ENCODE measurements around the gene ADAMTSL5. TPM values are rescaled to one million over a fixed set of nuclear protein-coding genes. Genes with fewer than 3 reads are reported as not detected.

ADAMTSL5 gene
- total RNA-seq, 1 donor from 2014 or later: not detected

DNA sequence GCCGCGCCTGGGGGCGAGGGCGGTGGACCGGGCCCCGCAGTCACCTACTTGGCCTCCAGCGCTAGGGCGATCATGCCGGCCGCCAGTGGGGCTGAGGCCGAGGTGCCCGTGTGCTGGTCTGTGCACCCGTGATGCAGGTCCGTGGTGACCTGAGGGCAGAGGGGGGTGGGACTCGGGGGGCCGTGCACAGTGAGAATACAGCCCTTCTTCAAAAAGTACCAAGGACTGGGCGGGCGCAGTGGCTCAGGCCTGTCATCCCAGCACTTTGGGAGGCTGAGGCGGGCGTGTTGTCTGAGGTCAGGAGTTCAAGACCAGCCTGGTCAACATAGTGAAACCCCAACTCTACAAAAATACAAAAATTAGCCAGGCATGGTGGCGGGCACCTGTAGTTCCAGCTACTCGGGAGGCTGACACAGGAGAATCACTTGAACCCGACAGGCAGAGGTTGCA is 28.8 kb downstream of the ADAMTSL5 start:
- no peak for DNase-seq

DNA sequence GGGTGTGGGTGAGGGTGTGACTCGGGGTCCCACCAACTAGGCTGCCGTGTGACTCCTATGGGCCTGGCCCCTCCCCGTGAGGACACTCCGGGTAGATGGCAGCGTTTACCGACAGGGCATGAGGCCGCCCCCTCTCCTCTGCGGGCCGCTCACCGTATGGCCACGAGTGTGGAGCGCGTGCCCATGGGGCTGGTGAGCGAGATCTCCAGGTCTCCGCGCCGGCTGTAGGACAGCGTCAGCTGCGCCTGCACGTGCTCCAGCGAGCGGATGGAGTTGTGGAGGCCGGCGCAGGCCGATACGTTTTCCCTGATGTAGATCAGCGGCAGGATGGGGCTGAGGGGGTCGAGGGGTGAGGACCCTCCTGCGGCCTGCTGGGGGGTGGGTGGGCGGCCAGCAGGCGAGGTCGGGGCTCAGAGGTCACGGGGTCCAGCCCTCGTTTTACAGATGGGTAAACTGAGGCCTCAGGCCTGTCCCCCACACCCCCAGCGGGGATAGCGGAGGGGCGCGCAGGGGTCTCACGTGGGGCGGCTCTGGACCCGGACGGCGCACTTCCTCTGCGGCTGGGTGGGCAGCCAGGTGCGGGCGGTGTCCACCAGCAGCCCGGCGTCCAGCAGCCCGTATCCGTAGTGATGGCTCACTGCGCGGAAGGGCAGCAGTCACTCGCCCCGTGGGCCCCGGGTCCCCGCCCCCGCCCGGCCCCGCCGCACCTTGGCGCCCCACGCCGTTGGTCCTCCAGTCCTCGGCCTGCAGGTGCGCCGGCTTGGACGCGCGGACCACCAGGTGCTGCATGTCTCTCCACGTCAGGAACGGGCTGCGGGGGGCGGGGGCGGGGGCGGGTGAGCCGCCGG is 29.5 kb downstream of the ADAMTSL5 start:
- no peaks in the 10 kb centered on the region for H3K27me3 Mint-ChIP-seq
- TF ChIP-seq, protein P1, sequence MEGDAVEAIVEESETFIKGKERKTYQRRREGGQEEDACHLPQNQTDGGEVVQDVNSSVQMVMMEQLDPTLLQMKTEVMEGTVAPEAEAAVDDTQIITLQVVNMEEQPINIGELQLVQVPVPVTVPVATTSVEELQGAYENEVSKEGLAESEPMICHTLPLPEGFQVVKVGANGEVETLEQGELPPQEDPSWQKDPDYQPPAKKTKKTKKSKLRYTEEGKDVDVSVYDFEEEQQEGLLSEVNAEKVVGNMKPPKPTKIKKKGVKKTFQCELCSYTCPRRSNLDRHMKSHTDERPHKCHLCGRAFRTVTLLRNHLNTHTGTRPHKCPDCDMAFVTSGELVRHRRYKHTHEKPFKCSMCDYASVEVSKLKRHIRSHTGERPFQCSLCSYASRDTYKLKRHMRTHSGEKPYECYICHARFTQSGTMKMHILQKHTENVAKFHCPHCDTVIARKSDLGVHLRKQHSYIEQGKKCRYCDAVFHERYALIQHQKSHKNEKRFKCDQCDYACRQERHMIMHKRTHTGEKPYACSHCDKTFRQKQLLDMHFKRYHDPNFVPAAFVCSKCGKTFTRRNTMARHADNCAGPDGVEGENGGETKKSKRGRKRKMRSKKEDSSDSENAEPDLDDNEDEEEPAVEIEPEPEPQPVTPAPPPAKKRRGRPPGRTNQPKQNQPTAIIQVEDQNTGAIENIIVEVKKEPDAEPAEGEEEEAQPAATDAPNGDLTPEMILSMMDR (IDR thresholded peaks at IDR 0.05): no peak
- peaks cover 7% of the 10 kb centered on the region for H3K4me1 Mint-ChIP-seq
- POLR2A ChIA-PET: no interaction called here
- DNase-seq (no peak), ATAC-seq (ENCODE audit: low read depth) (no peak)
- no peak overlapping the region for H3K27ac Mint-ChIP-seq
- intact Hi-C loops (cut with micrococcal nuclease): no loop called here
- H3K4me3 Mint-ChIP-seq: no peak overlapping the region
- CTCF ChIA-PET: no interaction called here
- H3K36me3 Mint-ChIP-seq (ENCODE audit: low read depth): peaks cover 4% of the 10 kb centered on the region
- H3K9me3 Mint-ChIP-seq: no peaks in the 10 kb centered on the region

More for the DNA sequence above, 28.8 kb downstream of the ADAMTSL5 start:
- Mint-ChIP-seq H3K36me3 (ENCODE audit: low read depth) (peaks cover 3% of the 10 kb centered on the region), H3K4me3 (no peak overlapping the region), H3K9me3 (no peaks in the 10 kb centered on the region), H3K4me1 (peaks cover 5% of the 10 kb centered on the region), H3K27ac (no peak overlapping the region), H3K27me3 (no peaks in the 10 kb centered on the region)
- POLR2A ChIA-PET: no interaction called here
- TF ChIP-seq, protein P1 (IDR thresholded peaks at IDR 0.05): no peak
- intact Hi-C loops (cut with micrococcal nuclease): no loop called here
- CTCF ChIA-PET: no interaction called here
- ATAC-seq (ENCODE audit: low read depth): no peak

GRCh38 chr19:1482361-1483130 is 30.3 kb downstream of the ADAMTSL5 start:
- peaks cover 4% of the 10 kb centered on the region for H3K36me3 Mint-ChIP-seq (ENCODE audit: low read depth)
- intact Hi-C loops (cut with micrococcal nuclease): no loop called here
- H3K27me3 Mint-ChIP-seq: no peaks in the 10 kb centered on the region
- CTCF ChIA-PET: no interaction called here
- no peak for DNase-seq
- peaks cover 14% of the 10 kb centered on the region for H3K4me1 Mint-ChIP-seq
- POLR2A ChIA-PET: interaction anchor here (0.6 kb wide), 1 partner anchor 420 kb away, joined by 4 read pairs; no protein-coding TSS in a partner anchor
- H3K9me3 Mint-ChIP-seq: no peaks in the 10 kb centered on the region
- H3K27ac Mint-ChIP-seq: no peak overlapping the region
- TF ChIP-seq, protein P1 (IDR thresholded peaks at IDR 0.05): no peak
- no peak for ATAC-seq (ENCODE audit: low read depth)
- H3K4me3 Mint-ChIP-seq: no peak overlapping the region

DNA sequence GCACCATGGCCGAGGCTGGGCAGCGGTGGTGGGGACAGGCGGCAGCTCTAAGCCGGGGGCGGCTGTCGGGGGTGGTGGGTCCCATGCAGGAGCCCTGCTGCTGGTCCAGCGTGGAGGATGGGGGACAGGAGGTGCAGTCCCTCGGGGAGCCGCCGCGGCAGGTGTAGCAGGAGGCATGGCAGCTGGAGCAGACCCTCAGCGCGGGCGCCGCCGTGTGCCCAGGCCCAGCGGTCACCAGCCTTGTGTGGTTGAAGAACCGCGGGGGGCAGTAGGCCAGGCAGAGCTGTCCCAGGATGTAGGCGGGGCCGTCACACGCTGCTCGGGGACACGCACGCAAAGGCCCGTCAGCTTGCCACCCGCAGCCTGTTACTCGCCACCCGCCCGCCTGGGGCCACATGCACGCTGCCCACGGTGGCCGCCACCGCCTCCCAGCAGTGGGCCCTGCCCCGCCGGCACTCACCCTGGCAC is 30.9 kb downstream of the ADAMTSL5 start:
- peaks cover 18% of the 10 kb centered on the region for H3K4me1 Mint-ChIP-seq
- H3K4me3 Mint-ChIP-seq: no peak overlapping the region
- DNase-seq (no peak), ATAC-seq (ENCODE audit: low read depth) (no peak)
- no peak overlapping the region for H3K27ac Mint-ChIP-seq
- TF ChIP-seq, protein P1 (IDR thresholded peaks at IDR 0.05): no peak
- POLR2A ChIA-PET: no interaction called here
- peaks cover 6% of the 10 kb centered on the region for H3K36me3 Mint-ChIP-seq (ENCODE audit: low read depth)
- CTCF ChIA-PET: no interaction called here
- H3K9me3 Mint-ChIP-seq: no peaks in the 10 kb centered on the region
- no peaks in the 10 kb centered on the region for H3K27me3 Mint-ChIP-seq
- intact Hi-C loops (cut with micrococcal nuclease): no loop called here

Measured in activated B cell treated with CpG ODN at 0.5 μM for 24 hours (primary cell).